ENCODE measurements around the gene SUPT3H. TPM values are rescaled to one million over a fixed set of nuclear protein-coding genes. Genes with fewer than 3 reads are reported as not detected.

Gene SUPT3H
- total and polyA plus RNA-seq, 2 of the 8 experiments (the other 6 are each of a cell fraction or from before 2014, with no cell fraction given), result 18.8 to 23.0 TPM

- TF ChIP-seq, protein P1, sequence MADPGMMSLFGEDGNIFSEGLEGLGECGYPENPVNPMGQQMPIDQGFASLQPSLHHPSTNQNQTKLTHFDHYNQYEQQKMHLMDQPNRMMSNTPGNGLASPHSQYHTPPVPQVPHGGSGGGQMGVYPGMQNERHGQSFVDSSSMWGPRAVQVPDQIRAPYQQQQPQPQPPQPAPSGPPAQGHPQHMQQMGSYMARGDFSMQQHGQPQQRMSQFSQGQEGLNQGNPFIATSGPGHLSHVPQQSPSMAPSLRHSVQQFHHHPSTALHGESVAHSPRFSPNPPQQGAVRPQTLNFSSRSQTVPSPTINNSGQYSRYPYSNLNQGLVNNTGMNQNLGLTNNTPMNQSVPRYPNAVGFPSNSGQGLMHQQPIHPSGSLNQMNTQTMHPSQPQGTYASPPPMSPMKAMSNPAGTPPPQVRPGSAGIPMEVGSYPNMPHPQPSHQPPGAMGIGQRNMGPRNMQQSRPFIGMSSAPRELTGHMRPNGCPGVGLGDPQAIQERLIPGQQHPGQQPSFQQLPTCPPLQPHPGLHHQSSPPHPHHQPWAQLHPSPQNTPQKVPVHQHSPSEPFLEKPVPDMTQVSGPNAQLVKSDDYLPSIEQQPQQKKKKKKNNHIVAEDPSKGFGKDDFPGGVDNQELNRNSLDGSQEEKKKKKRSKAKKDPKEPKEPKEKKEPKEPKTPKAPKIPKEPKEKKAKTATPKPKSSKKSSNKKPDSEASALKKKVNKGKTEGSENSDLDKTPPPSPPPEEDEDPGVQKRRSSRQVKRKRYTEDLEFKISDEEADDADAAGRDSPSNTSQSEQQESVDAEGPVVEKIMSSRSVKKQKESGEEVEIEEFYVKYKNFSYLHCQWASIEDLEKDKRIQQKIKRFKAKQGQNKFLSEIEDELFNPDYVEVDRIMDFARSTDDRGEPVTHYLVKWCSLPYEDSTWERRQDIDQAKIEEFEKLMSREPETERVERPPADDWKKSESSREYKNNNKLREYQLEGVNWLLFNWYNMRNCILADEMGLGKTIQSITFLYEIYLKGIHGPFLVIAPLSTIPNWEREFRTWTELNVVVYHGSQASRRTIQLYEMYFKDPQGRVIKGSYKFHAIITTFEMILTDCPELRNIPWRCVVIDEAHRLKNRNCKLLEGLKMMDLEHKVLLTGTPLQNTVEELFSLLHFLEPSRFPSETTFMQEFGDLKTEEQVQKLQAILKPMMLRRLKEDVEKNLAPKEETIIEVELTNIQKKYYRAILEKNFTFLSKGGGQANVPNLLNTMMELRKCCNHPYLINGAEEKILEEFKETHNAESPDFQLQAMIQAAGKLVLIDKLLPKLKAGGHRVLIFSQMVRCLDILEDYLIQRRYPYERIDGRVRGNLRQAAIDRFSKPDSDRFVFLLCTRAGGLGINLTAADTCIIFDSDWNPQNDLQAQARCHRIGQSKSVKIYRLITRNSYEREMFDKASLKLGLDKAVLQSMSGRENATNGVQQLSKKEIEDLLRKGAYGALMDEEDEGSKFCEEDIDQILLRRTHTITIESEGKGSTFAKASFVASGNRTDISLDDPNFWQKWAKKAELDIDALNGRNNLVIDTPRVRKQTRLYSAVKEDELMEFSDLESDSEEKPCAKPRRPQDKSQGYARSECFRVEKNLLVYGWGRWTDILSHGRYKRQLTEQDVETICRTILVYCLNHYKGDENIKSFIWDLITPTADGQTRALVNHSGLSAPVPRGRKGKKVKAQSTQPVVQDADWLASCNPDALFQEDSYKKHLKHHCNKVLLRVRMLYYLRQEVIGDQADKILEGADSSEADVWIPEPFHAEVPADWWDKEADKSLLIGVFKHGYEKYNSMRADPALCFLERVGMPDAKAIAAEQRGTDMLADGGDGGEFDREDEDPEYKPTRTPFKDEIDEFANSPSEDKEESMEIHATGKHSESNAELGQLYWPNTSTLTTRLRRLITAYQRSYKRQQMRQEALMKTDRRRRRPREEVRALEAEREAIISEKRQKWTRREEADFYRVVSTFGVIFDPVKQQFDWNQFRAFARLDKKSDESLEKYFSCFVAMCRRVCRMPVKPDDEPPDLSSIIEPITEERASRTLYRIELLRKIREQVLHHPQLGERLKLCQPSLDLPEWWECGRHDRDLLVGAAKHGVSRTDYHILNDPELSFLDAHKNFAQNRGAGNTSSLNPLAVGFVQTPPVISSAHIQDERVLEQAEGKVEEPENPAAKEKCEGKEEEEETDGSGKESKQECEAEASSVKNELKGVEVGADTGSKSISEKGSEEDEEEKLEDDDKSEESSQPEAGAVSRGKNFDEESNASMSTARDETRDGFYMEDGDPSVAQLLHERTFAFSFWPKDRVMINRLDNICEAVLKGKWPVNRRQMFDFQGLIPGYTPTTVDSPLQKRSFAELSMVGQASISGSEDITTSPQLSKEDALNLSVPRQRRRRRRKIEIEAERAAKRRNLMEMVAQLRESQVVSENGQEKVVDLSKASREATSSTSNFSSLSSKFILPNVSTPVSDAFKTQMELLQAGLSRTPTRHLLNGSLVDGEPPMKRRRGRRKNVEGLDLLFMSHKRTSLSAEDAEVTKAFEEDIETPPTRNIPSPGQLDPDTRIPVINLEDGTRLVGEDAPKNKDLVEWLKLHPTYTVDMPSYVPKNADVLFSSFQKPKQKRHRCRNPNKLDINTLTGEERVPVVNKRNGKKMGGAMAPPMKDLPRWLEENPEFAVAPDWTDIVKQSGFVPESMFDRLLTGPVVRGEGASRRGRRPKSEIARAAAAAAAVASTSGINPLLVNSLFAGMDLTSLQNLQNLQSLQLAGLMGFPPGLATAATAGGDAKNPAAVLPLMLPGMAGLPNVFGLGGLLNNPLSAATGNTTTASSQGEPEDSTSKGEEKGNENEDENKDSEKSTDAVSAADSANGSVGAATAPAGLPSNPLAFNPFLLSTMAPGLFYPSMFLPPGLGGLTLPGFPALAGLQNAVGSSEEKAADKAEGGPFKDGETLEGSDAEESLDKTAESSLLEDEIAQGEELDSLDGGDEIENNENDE (IDR thresholded peaks at IDR 0.05; ENCODE audit: insufficient replicate concordance, low read length), result no peak
- TF ChIP-seq SP4 (IDR thresholded peaks at IDR 0.05; ENCODE audit: low read length), result no peak
- TF ChIP-seq JUN (IDR thresholded peaks at IDR 0.05; ENCODE audit: low read depth, low read length), result no peak
- TF ChIP-seq POU5F1 (IDR thresholded peaks at IDR 0.05; ENCODE audit: low read depth, low read length), result no peak
- no peak for TF ChIP-seq RAD21 (IDR thresholded peaks at IDR 0.05 in 1 of 2, conservative IDR thresholded peaks at IDR 0.05 in 1 of 2; ENCODE audit: low read depth in 2 of 2, low read length in 2 of 2)
- no peak for TF ChIP-seq GABPA (IDR thresholded peaks at IDR 0.05; ENCODE audit: borderline replicate concordance, insufficient read depth, low read length)
- TF ChIP-seq RNF2 (IDR thresholded peaks at IDR 0.05; ENCODE audit: borderline replicate concordance, low read depth, low read length, missing control alignments, poor library complexity, severe bottlenecking), result no peak
- TF ChIP-seq, protein P2, sequence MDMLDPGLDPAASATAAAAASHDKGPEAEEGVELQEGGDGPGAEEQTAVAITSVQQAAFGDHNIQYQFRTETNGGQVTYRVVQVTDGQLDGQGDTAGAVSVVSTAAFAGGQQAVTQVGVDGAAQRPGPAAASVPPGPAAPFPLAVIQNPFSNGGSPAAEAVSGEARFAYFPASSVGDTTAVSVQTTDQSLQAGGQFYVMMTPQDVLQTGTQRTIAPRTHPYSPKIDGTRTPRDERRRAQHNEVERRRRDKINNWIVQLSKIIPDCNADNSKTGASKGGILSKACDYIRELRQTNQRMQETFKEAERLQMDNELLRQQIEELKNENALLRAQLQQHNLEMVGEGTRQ (IDR thresholded peaks at IDR 0.05; ENCODE audit: low read length), result no peak
- no peak for TF ChIP-seq BACH1 (IDR thresholded peaks at IDR 0.05; ENCODE audit: low read length)
- no peak for TF ChIP-seq POLR2A (IDR thresholded peaks at IDR 0.05; ENCODE audit: control extremely low read depth in 1 of 2, low read depth in 2 of 2, low read length in 2 of 2)
Observed at GRCh38 chr6:44949596-44950201, 428.0 kb downstream of the SUPT3H start (continued).
